Ascending aorta (tissue), 2 donors: Measurements from ENCODE around the gene MOV10. TPM values are rescaled to one million over a fixed set of nuclear protein-coding genes. Genes with fewer than 3 reads are reported as not detected.

Experiments
- DNase-seq, 2 donors: peaks; one replicate each; pipeline ENCODE4 v3.0.0-alpha.2; 2019; ENCODE audit warnings: low spot score in 2 of 2
- H3K27ac ChIP-seq, 2 donors: fragments of 200-600 bp; sonication (generic); one replicate each; pipeline ENCODE4 v1.5.1; 2016 to 2017; ENCODE audit warnings: mild to moderate bottlenecking in 1 of 2
- H3K27me3 ChIP-seq: fragments of 200-600 bp; sonication (generic); one replicate; pipeline ENCODE4 v1.5.1; 2017
- H3K36me3 ChIP-seq, 2 donors: fragments of 200-600 bp; sonication (generic); one replicate each; pipeline ENCODE4 v1.5.1; 2016
- H3K4me1 ChIP-seq, 2 donors: fragments of 200-600 bp; sonication (generic); one replicate each; pipeline ENCODE4 v1.5.1; 2016 to 2017; ENCODE audit warnings: mild to moderate bottlenecking in 1 of 2
- H3K4me3 ChIP-seq, 2 donors: fragments of 200-600 bp; sonication (generic); one replicate each; pipeline ENCODE4 v1.5.1; 2016 to 2017; ENCODE audit warnings: mild to moderate bottlenecking in 1 of 2
- H3K9me3 ChIP-seq, 2 donors: fragments of 200-600 bp; sonication (generic); one replicate each; pipeline ENCODE4 v1.5.1; 2016
- intact Hi-C: fragments of 100-400 bp; cut with DNase I; formaldehyde crosslinking; loops from one replicate; pipeline ENCODE4 v1.15.1; 2023
- total RNA-seq: library from RNA; depleted of rRNA; stranded (reverse); fragments of >200 nt; gene quantifications from one replicate; pipeline ENCODE4 v1.1.0, GENCODE V29; 2016
- TF ChIP-seq, protein P1 (sequence below), 3 experiments: fragments of 200-600 bp in 2 of 3; fragments of 450-650 bp in 1 of 3; sonication (generic) in 2 of 3; IDR thresholded peaks; one replicate each; pipeline ENCODE4 v1.5.1; 2016 to 2019; ENCODE audit warnings: antibody characterized with exemption in 3 of 3, mild to moderate bottlenecking in 1 of 3, moderate library complexity in 1 of 3

MOV10 gene
- total RNA-seq, 1 donor from 2014 or later, result 69.5 TPM

- TF ChIP-seq, protein P1, sequence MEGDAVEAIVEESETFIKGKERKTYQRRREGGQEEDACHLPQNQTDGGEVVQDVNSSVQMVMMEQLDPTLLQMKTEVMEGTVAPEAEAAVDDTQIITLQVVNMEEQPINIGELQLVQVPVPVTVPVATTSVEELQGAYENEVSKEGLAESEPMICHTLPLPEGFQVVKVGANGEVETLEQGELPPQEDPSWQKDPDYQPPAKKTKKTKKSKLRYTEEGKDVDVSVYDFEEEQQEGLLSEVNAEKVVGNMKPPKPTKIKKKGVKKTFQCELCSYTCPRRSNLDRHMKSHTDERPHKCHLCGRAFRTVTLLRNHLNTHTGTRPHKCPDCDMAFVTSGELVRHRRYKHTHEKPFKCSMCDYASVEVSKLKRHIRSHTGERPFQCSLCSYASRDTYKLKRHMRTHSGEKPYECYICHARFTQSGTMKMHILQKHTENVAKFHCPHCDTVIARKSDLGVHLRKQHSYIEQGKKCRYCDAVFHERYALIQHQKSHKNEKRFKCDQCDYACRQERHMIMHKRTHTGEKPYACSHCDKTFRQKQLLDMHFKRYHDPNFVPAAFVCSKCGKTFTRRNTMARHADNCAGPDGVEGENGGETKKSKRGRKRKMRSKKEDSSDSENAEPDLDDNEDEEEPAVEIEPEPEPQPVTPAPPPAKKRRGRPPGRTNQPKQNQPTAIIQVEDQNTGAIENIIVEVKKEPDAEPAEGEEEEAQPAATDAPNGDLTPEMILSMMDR (IDR thresholded peaks at IDR 0.05), result no peak
- Histone ChIP-seq H3K27me3 (peaks cover 8% of the 10 kb centered on the region), H3K4me1 (no peaks in the 10 kb centered on the region), H3K36me3 (no peaks in the 10 kb centered on the region), H3K4me3 (no peak overlapping the region), H3K9me3 (no peaks in the 10 kb centered on the region), H3K27ac (no peak overlapping the region)
- intact Hi-C loops, result no loop called here
- no peak for DNase-seq
Measured at GRCh38 chr1:112748396-112748795, 73.9 kb downstream of the MOV10 start.

Other genes starting within 250 kb of the MOV10 start
- 4.8 TPM for gene WNT2B, start 165.7 kb upstream of the MOV10 start, total RNA-seq
- gene ST7L, start 55.5 kb upstream of the MOV10 start, total RNA-seq, result 4.0 TPM
- 53.5 TPM for gene CAPZA1, start 54.8 kb upstream of the MOV10 start, total RNA-seq
- gene RHOC, start 32.5 kb downstream of the MOV10 start, total RNA-seq, result 379 TPM
- gene PPM1J, start 40.7 kb downstream of the MOV10 start, total RNA-seq, result 10.0 TPM